ENCODE data around the gene UGT1A8. TPM values are rescaled to one million over a fixed set of nuclear protein-coding genes. Genes with fewer than 3 reads are reported as not detected.
A peak's percentile ranks its signal among the peaks of the same experiment; 100 is the strongest.
"Not testable (repeated sequence)": the region's sequence is repeated elsewhere in the genome, so short reads cannot be mapped to it uniquely, and the experiment has no call there.

Gene UGT1A8
- total RNA-seq, 2 experiments from 2014 or later = not detected

DNA sequence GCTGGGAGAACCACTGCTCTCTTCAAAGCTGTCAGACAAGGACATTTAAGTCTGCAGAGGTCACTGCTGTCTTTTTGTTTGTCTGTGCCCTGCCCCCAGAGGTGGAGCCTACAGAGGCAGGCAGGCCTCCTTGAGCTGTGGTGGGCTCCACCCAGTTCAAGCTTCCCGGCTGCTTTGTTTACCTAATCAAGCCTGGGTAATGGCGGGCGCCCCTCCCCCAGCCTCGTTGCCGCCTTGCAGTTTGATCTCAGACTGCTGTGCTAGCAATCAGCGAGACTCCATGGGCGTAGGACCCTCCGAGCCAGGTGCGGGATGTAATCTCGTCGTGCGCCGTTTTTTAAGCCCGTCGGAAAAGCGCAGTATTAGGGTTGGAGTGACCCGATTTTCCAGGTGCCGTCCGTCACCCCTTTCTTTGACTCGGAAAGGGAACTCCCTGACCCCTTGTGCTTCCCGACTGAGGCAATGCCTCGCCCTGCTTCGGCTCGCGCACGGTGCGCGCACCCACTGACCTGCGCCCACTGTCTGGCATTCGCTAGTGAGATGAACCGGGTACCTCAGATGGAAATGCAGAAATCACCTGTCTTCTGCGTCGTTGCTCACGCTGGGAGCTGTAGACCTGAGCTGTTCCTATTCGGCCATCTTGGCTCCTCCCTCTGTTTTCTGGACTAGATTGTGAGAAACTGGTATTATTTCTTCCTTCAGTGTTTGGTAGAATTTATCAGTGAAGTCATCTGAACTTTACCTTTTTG lies 34.0 kb upstream of the UGT1A8 start:
- CTCF ChIA-PET, DNase-seq: not testable (repeated sequence)

DNA sequence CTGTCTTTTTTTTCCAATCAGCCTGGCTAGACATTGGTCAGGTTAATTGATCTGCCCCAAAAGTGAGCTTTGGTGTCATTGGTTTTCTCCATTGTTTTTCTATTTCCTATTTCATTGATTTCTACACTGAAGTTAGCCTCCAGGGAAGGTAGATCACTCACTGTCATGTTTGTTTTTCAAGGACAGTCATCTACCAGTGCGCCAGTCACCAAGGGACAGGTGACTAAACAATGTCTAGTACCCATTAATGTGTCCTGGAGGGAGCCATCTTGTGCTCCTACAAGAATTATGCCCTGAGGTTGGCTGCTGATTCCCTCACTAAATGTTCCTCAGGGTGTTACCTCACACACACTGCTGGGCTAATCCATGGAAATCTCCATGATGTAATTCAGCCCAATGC lies 33.2 kb upstream of the UGT1A8 start:
- H3K27me3 ChIP-seq (ENCODE audit: control insufficient read depth in 1 of 2, insufficient read depth in 2 of 2, low read length in 2 of 2) = peaks cover 0 to 7% of the 10 kb centered on the region in 2 experiments
- no peaks in the 10 kb centered on the region for H3K36me3 ChIP-seq (ENCODE audit: insufficient read depth, low read length)
- peaks cover 39% of the 10 kb centered on the region for H3K27me3 Mint-ChIP-seq
- no peaks in the 10 kb centered on the region for H3K36me3 Mint-ChIP-seq (ENCODE audit: low read depth)
- no peaks in the 10 kb centered on the region for H3K4me1 Mint-ChIP-seq (ENCODE audit: low read depth)
- no peaks in the 10 kb centered on the region for H3K9me3 ChIP-seq (ENCODE audit: control insufficient read depth in 1 of 2, insufficient read depth in 1 of 2, low read length in 2 of 2)
- DNase-seq = no peak
- no peak overlapping the region for H3K27ac Mint-ChIP-seq
- intact Hi-C loops (cut with DNase I, micrococcal nuclease) = no loop called here
- ChIA-PET POLR2A (no interaction called here), CTCF (no interaction called here)
- no peak for ATAC-seq (ENCODE audit: poor library complexity)
- H3K4me3 ChIP-seq (ENCODE audit: low read length) = no peak overlapping the region
- TF ChIP-seq, protein P1, sequence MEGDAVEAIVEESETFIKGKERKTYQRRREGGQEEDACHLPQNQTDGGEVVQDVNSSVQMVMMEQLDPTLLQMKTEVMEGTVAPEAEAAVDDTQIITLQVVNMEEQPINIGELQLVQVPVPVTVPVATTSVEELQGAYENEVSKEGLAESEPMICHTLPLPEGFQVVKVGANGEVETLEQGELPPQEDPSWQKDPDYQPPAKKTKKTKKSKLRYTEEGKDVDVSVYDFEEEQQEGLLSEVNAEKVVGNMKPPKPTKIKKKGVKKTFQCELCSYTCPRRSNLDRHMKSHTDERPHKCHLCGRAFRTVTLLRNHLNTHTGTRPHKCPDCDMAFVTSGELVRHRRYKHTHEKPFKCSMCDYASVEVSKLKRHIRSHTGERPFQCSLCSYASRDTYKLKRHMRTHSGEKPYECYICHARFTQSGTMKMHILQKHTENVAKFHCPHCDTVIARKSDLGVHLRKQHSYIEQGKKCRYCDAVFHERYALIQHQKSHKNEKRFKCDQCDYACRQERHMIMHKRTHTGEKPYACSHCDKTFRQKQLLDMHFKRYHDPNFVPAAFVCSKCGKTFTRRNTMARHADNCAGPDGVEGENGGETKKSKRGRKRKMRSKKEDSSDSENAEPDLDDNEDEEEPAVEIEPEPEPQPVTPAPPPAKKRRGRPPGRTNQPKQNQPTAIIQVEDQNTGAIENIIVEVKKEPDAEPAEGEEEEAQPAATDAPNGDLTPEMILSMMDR (IDR thresholded peaks at IDR 0.05) = no peak
- H3K4me3 Mint-ChIP-seq = no peak overlapping the region
- H3K27ac ChIP-seq (ENCODE audit: low read depth in 1 of 2, low read length in 2 of 2) = no peak overlapping the region
- H3K9me3 Mint-ChIP-seq = no peaks in the 10 kb centered on the region
- H3K4me1 ChIP-seq (ENCODE audit: insufficient read depth, low read length) = no peaks in the 10 kb centered on the region

More for the DNA sequence above, 34.0 kb upstream of the UGT1A8 start:
- POLR2A ChIA-PET; H3K4me1 Mint-ChIP-seq (ENCODE audit: low read depth); H3K27ac ChIP-seq (ENCODE audit: low read depth in 1 of 2, low read length in 2 of 2); H3K27ac Mint-ChIP-seq; H3K27me3 ChIP-seq (ENCODE audit: control insufficient read depth in 1 of 2, insufficient read depth in 2 of 2, low read length in 2 of 2); H3K36me3 ChIP-seq (ENCODE audit: insufficient read depth, low read length); intact Hi-C loops (cut with DNase I, micrococcal nuclease); H3K4me3 ChIP-seq (ENCODE audit: low read length); H3K9me3 ChIP-seq (ENCODE audit: control insufficient read depth in 1 of 2, insufficient read depth in 1 of 2, low read length in 2 of 2); H3K4me1 ChIP-seq (ENCODE audit: insufficient read depth, low read length); H3K36me3 Mint-ChIP-seq (ENCODE audit: low read depth); ATAC-seq (ENCODE audit: poor library complexity); H3K9me3 Mint-ChIP-seq: not testable (repeated sequence)
- Mint-ChIP-seq H3K27me3 (peaks cover 31% of the 10 kb centered on the region), H3K4me3 (peak overlapping the region; percentile 23)

DNA sequence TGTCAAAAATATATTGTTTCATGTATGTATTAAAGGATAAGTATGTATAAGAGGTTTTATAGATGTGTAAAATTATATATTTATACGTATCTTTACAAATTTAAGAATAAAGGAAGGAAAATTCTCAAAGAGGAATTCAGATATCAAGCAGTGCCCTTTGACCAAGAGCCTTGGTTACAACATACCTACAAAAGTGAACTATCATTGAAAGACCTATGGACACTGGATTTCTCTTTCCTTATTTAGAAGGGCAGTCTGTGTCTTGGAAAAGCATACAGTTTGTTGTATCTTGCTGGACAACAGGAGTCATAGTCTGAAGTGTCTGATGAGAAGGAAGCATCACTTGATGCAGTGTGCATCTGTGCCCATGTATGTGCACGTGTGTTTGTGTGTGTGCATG lies 29.0 kb upstream of the UGT1A8 start:
- no peak overlapping the region for H3K27ac Mint-ChIP-seq
- ChIA-PET POLR2A (no interaction called here), CTCF (no interaction called here)
- Histone ChIP-seq H3K27me3 (ENCODE audit: control insufficient read depth in 1 of 2, insufficient read depth in 2 of 2, low read length in 2 of 2) (peaks cover 0 to 12% of the 10 kb centered on the region in 2 experiments), H3K9me3 (ENCODE audit: control insufficient read depth in 1 of 2, insufficient read depth in 1 of 2, low read length in 2 of 2) (no peaks in the 10 kb centered on the region), H3K36me3 (ENCODE audit: insufficient read depth, low read length) (no peaks in the 10 kb centered on the region), H3K4me1 (ENCODE audit: insufficient read depth, low read length) (no peaks in the 10 kb centered on the region), H3K4me3 (ENCODE audit: low read length) (no peak overlapping the region), H3K27ac (ENCODE audit: low read depth in 1 of 2, low read length in 2 of 2) (no peak overlapping the region)
- H3K9me3 Mint-ChIP-seq = no peaks in the 10 kb centered on the region
- DNase-seq = no peak
- peaks cover 45% of the 10 kb centered on the region for H3K27me3 Mint-ChIP-seq
- no peak for ATAC-seq (ENCODE audit: poor library complexity)
- no peaks in the 10 kb centered on the region for H3K4me1 Mint-ChIP-seq (ENCODE audit: low read depth)
- no peak overlapping the region for H3K4me3 Mint-ChIP-seq
- intact Hi-C loops (cut with DNase I, micrococcal nuclease) = no loop called here
- TF ChIP-seq, protein P1 (IDR thresholded peaks at IDR 0.05) = no peak
- H3K36me3 Mint-ChIP-seq (ENCODE audit: low read depth) = no peaks in the 10 kb centered on the region

DNA sequence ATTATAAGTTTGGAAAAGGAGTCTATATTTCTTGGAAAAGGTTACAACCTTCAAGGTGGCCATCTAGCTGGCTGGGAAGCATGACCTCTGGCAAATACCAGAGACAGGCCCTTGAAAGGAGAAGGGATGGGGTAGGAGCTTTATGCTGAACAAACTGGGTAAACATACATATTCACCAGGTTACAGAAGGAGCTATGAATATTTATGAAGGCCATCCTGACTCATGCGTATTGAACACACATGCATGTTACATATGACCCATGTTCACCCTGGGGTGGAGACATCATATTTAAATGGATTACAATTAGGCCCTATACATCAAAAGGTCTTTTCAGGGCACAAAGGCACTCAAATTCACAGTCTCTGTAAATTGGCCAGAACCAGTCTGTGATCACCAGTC lies 24.7 kb upstream of the UGT1A8 start:
- H3K4me1 Mint-ChIP-seq (ENCODE audit: low read depth); DNase-seq: not testable (repeated sequence)

More for the DNA sequence above, 24.7 kb upstream of the UGT1A8 start:
- ATAC-seq (ENCODE audit: poor library complexity); H3K27me3 ChIP-seq (ENCODE audit: control insufficient read depth in 1 of 2, insufficient read depth in 2 of 2, low read length in 2 of 2); H3K4me1 ChIP-seq (ENCODE audit: insufficient read depth, low read length); H3K36me3 ChIP-seq (ENCODE audit: insufficient read depth, low read length); H3K9me3 Mint-ChIP-seq; intact Hi-C loops (cut with DNase I, micrococcal nuclease); H3K27ac ChIP-seq (ENCODE audit: low read depth in 1 of 2, low read length in 2 of 2); H3K9me3 ChIP-seq (ENCODE audit: control insufficient read depth in 1 of 2, insufficient read depth in 1 of 2, low read length in 2 of 2); H3K36me3 Mint-ChIP-seq (ENCODE audit: low read depth); CTCF ChIA-PET; H3K4me3 ChIP-seq (ENCODE audit: low read length); H3K27ac Mint-ChIP-seq; H3K4me3 Mint-ChIP-seq; POLR2A ChIA-PET: not testable (repeated sequence)
- peaks cover 16% of the 10 kb centered on the region for H3K27me3 Mint-ChIP-seq
